ENCODE measurements around the gene RASL11A.

RASL11A gene

GRCh38 chr13:27300941-27301586 is 30.4 kb downstream of the RASL11A start:
- no peak for ATAC-seq
- TF ChIP-seq CSDC2 (CRISPR knock-in tag; IDR thresholded peaks at IDR 0.05) (no peak), PATZ1 (CRISPR knock-in tag; IDR thresholded peaks at IDR 0.05; ENCODE audit: borderline replicate concordance) (no peak), TSHZ2 (CRISPR knock-in tag; IDR thresholded peaks at IDR 0.05) (no peak), GLIS3 (CRISPR knock-in tag; IDR thresholded peaks at IDR 0.05) (no peak), TCF4 (CRISPR knock-in tag; IDR thresholded peaks at IDR 0.05; ENCODE audit: borderline replicate concordance) (no peak), ZFP3 (CRISPR knock-in tag; IDR thresholded peaks at IDR 0.05) (no peak), ZC3H10 (CRISPR knock-in tag; IDR thresholded peaks at IDR 0.05) (no peak), ZFP30 (CRISPR knock-in tag; IDR thresholded peaks at IDR 0.05) (no peak), ZNF565 (CRISPR knock-in tag; conservative IDR thresholded peaks at IDR 0.05; ENCODE audit: low read depth) (no peak), SNAI2 (CRISPR knock-in tag; IDR thresholded peaks at IDR 0.05) (no peak), CREB5 (CRISPR knock-in tag; IDR thresholded peaks at IDR 0.05; ENCODE audit: low read depth) (no peak)

DNA sequence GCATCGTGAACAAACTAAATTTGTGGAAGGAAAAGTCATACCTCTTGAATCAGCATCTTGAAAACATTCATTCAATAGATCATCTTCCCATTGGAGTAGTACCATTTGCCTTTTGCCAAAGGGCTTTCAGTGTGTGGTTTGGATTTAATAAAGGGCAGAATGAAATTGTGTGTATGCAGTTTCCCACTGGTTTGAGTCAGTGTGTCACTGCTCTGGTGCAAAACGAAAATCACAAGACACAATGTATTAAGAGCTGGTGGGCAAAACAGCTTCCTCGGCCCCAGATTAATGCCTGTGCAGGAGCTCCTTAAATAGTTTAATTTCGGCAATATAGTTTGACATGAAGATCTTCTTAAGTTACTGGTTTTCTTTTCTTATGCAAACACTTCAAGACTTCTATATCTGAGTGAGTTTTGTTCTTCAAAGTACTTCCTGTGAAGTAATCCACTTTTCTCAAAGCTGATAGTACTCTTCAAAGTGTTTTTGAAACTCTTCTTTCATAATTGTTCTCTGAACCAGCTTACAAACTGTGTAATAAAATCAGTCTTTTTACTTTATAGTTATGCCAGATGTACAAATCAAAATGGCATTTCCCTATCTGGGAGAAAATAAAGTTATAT is 32.1 kb downstream of the RASL11A start:
- TF ChIP-seq CREB5 (CRISPR knock-in tag; IDR thresholded peaks at IDR 0.05; ENCODE audit: low read depth), result no peak
- no peak for TF ChIP-seq PPARA (CRISPR knock-in tag; IDR thresholded peaks at IDR 0.05; ENCODE audit: borderline replicate concordance)
- TF ChIP-seq RARB (CRISPR knock-in tag; IDR thresholded peaks at IDR 0.05), result no peak
- TF ChIP-seq SNAI2 (CRISPR knock-in tag; IDR thresholded peaks at IDR 0.05), result no peak
- no peak for TF ChIP-seq ZFP3 (CRISPR knock-in tag; IDR thresholded peaks at IDR 0.05)
- no peak for TF ChIP-seq ZNF70 (CRISPR knock-in tag; IDR thresholded peaks at IDR 0.05)
- no peak for TF ChIP-seq TCF4 (CRISPR knock-in tag; IDR thresholded peaks at IDR 0.05; ENCODE audit: borderline replicate concordance)
- TF ChIP-seq ZC3H10 (CRISPR knock-in tag; IDR thresholded peaks at IDR 0.05), result no peak
- TF ChIP-seq, protein P1, sequence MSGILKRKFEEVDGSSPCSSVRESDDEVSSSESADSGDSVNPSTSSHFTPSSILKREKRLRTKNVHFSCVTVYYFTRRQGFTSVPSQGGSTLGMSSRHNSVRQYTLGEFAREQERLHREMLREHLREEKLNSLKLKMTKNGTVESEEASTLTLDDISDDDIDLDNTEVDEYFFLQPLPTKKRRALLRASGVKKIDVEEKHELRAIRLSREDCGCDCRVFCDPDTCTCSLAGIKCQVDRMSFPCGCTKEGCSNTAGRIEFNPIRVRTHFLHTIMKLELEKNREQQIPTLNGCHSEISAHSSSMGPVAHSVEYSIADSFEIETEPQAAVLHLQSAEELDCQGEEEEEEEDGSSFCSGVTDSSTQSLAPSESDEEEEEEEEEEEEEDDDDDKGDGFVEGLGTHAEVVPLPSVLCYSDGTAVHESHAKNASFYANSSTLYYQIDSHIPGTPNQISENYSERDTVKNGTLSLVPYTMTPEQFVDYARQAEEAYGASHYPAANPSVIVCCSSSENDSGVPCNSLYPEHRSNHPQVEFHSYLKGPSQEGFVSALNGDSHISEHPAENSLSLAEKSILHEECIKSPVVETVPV (CRISPR knock-in tag; IDR thresholded peaks at IDR 0.05), result no peak
- TF ChIP-seq TOX (CRISPR knock-in tag; IDR thresholded peaks at IDR 0.05; ENCODE audit: borderline replicate concordance), result no peak
- no peak for TF ChIP-seq OSR1 (CRISPR knock-in tag; IDR thresholded peaks at IDR 0.05)
- ATAC-seq, result no peak

DNA sequence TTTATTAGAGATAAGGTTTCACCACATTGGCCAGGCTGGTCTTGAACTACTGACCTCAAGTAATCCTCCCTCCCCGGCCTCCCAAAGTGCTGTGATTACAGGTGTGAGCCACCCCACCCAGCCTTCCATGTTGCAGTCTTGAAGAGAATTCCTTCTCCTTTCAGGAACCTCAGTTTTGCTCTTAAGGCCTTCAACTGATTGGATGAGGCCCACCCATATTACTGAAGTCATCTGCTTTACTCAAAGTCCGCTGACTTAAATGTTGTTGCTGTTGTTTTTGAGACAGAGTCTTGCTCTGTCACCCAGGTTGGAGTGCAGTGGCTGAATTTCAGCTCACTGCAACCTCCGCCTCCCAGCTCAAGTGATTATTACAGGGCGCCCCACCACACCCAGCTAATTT is 33.5 kb downstream of the RASL11A start:
- ATAC-seq, result no peak
- TF ChIP-seq CREB5 (CRISPR knock-in tag; IDR thresholded peaks at IDR 0.05; ENCODE audit: low read depth) (no peak), TCF4 (CRISPR knock-in tag; IDR thresholded peaks at IDR 0.05; ENCODE audit: borderline replicate concordance) (no peak), PPARA (CRISPR knock-in tag; IDR thresholded peaks at IDR 0.05; ENCODE audit: borderline replicate concordance) (no peak), ARNTL (CRISPR knock-in tag; IDR thresholded peaks at IDR 0.05; ENCODE audit: borderline replicate concordance, low read depth) (no peak), TSHZ2 (CRISPR knock-in tag; IDR thresholded peaks at IDR 0.05) (no peak), ZNF70 (CRISPR knock-in tag; IDR thresholded peaks at IDR 0.05) (no peak), OSR1 (CRISPR knock-in tag; IDR thresholded peaks at IDR 0.05) (no peak), CSDC2 (CRISPR knock-in tag; IDR thresholded peaks at IDR 0.05) (no peak), SNAI2 (CRISPR knock-in tag; IDR thresholded peaks at IDR 0.05) (no peak), ZNF8 (CRISPR knock-in tag; IDR thresholded peaks at IDR 0.05) (no peak), ESRRG (CRISPR knock-in tag; IDR thresholded peaks at IDR 0.05) (no peak)
- TF ChIP-seq, protein P2, sequence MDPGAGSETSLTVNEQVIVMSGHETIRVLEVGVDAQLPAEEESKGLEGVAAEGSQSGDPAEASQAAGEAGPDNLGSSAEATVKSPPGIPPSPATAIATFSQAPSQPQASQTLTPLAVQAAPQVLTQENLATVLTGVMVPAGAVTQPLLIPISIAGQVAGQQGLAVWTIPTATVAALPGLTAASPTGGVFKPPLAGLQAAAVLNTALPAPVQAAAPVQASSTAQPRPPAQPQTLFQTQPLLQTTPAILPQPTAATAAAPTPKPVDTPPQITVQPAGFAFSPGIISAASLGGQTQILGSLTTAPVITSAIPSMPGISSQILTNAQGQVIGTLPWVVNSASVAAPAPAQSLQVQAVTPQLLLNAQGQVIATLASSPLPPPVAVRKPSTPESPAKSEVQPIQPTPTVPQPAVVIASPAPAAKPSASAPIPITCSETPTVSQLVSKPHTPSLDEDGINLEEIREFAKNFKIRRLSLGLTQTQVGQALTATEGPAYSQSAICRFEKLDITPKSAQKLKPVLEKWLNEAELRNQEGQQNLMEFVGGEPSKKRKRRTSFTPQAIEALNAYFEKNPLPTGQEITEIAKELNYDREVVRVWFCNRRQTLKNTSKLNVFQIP (CRISPR knock-in tag; IDR thresholded peaks at IDR 0.05; ENCODE audit: borderline replicate concordance, low read depth), result no peak

Measured in SK-N-SH treated with all-trans-retinoic acid at 6 μM for 48 hours (cell line).